MM.1S (cell line): ENCODE results near the gene PTGS2.

Source experiments
- EZH2 ChIP-seq: fragments of 300-600 bp; sonication (generic); optimal IDR thresholded peaks from 2 replicates; pipeline ENCODE3; 2017; ENCODE audit warnings: low read depth, mild to moderate bottlenecking, antibody characterized with exemption, low read length, mixed read lengths
- EZH2phosphoT487 ChIP-seq: fragments of 300-600 bp; sonication (generic); IDR thresholded peaks from 2 replicates; pipeline ENCODE4 v1.6.1; 2018; ENCODE audit warnings: antibody characterized with exemption, low read length
- TF ChIP-seq, protein P1 (sequence below): fragments of 300-600 bp; sonication (generic); IDR thresholded peaks from 2 replicates; pipeline ENCODE4 v1.5.1; 2016; ENCODE audit warnings: antibody characterized with exemption, low read length, mixed read lengths

DNA sequence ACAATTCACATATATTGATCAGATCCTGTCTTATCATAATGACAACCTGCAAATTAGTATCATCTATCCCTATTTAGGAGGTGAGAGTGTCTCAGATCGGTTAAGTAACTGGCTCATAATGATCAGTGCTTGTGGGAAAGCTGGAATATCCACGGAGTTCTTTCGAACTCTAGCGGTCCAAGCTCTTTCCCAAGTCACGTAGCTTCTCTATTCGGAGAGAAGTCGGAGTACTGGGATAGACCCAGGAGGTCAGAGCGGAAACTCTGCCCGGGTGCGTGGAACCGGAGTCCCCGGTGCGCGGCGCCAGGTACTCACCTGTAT lies 339 bp downstream of the PTGS2 start:
- TF ChIP-seq EZH2phosphoT487 = no peak
- TF ChIP-seq, protein P1, sequence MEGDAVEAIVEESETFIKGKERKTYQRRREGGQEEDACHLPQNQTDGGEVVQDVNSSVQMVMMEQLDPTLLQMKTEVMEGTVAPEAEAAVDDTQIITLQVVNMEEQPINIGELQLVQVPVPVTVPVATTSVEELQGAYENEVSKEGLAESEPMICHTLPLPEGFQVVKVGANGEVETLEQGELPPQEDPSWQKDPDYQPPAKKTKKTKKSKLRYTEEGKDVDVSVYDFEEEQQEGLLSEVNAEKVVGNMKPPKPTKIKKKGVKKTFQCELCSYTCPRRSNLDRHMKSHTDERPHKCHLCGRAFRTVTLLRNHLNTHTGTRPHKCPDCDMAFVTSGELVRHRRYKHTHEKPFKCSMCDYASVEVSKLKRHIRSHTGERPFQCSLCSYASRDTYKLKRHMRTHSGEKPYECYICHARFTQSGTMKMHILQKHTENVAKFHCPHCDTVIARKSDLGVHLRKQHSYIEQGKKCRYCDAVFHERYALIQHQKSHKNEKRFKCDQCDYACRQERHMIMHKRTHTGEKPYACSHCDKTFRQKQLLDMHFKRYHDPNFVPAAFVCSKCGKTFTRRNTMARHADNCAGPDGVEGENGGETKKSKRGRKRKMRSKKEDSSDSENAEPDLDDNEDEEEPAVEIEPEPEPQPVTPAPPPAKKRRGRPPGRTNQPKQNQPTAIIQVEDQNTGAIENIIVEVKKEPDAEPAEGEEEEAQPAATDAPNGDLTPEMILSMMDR = no peak
- no peak for TF ChIP-seq EZH2
